Liver (tissue), 9 donors: ENCODE measurements around the gene AP5M1. TPM values are rescaled to one million over a fixed set of nuclear protein-coding genes. Genes with fewer than 3 reads are reported as not detected.
"Not testable (repeated sequence)": the region's sequence is repeated elsewhere in the genome, so short reads cannot be mapped to it uniquely, and the experiment has no call there.

Experiments used
- DNase-seq: peaks from one replicate; pipeline ENCODE4 v3.0.0-alpha.2; 2017; ENCODE audit warnings: low spot score
- H3K27ac ChIP-seq, 2 donors: one replicate each; pipeline ENCODE4 v1.7.0; 2013; ENCODE audit warnings: inconsistent platforms in 2 of 2, low read length in 2 of 2, control low read depth in 1 of 2, low read depth in 1 of 2, mild to moderate bottlenecking in 1 of 2
- H3K27me3 ChIP-seq, 4 donors: one replicate each; pipeline versions ENCODE4 v1.6.1 to v1.7.0; 2013; ENCODE audit warnings: low read length in 3 of 4, inconsistent platforms in 1 of 4, mild to moderate bottlenecking in 1 of 4, moderate library complexity in 1 of 4; ENCODE audit not compliant: control insufficient read depth in 4 of 4, insufficient read depth in 4 of 4
- H3K36me3 ChIP-seq, 4 donors: one replicate each; pipeline versions ENCODE4 v1.6.1 to v1.7.0; 2013; ENCODE audit warnings: low read length in 3 of 4, mild to moderate bottlenecking in 3 of 4, low read depth in 1 of 4, moderate library complexity in 1 of 4; ENCODE audit not compliant: control insufficient read depth in 4 of 4, insufficient read depth in 3 of 4
- H3K4me1 ChIP-seq, 4 donors: one replicate each; pipeline versions ENCODE4 v1.6.1 to v1.7.0; 2013; ENCODE audit warnings: low read length in 3 of 4, mild to moderate bottlenecking in 3 of 4, moderate library complexity in 1 of 4; ENCODE audit not compliant: control insufficient read depth in 4 of 4, insufficient read depth in 4 of 4
- H3K4me3 ChIP-seq, 3 donors: one replicate each; pipeline versions ENCODE4 v1.6.1 to v1.7.0; 2013; ENCODE audit warnings: low read length in 3 of 3, control low read depth in 1 of 3, low read depth in 1 of 3, mild to moderate bottlenecking in 1 of 3
- H3K9ac ChIP-seq, 2 donors: one replicate each; pipeline ENCODE4 v1.7.0; 2013; ENCODE audit warnings: low read length in 2 of 2, mild to moderate bottlenecking in 2 of 2, moderate library complexity in 2 of 2, control low read depth in 1 of 2, low read depth in 1 of 2
- H3K9me3 ChIP-seq, 4 donors: one replicate each; pipeline versions ENCODE4 v1.6.1 to v1.7.0; 2013; ENCODE audit warnings: low read length in 3 of 4; ENCODE audit not compliant: control insufficient read depth in 4 of 4
- EGR1 ChIP-seq, 2 donors: IDR thresholded peaks; 2 replicates each; pipeline ENCODE4 v1.6.1; 2016 to 2018; ENCODE audit warnings: antibody characterized with exemption in 2 of 2, low read depth in 2 of 2
- FOXA1 ChIP-seq: IDR thresholded peaks from 2 replicates; pipeline ENCODE4 v1.6.1; 2016; ENCODE audit warnings: antibody characterized with exemption
- FOXA2 ChIP-seq: IDR thresholded peaks from 2 replicates; pipeline ENCODE4 v1.6.1; 2016; ENCODE audit warnings: antibody characterized with exemption
- GABPA ChIP-seq, 2 donors: IDR thresholded peaks in 1 of 2; conservative IDR thresholded peaks in 1 of 2; 2 replicates each; pipeline ENCODE4 v1.6.1; 2016; ENCODE audit warnings: antibody characterized with exemption in 2 of 2, mild to moderate bottlenecking in 1 of 2, moderate library complexity in 1 of 2
- HNF4A ChIP-seq, 2 donors: conservative IDR thresholded peaks; 2 replicates each; pipeline ENCODE4 v1.6.1; 2016; ENCODE audit warnings: antibody characterized with exemption in 2 of 2, mild to moderate bottlenecking in 2 of 2
- HNF4G ChIP-seq: IDR thresholded peaks from 2 replicates; pipeline ENCODE4 v1.6.1; 2016; ENCODE audit warnings: antibody characterized with exemption
- JUND ChIP-seq, 2 donors: IDR thresholded peaks; 2 replicates each; pipeline ENCODE4 v1.6.1; 2016; ENCODE audit warnings: antibody characterized with exemption in 2 of 2
- NR2F2 ChIP-seq: IDR thresholded peaks from 2 replicates; pipeline ENCODE4 v1.6.1; 2016; ENCODE audit warnings: antibody characterized with exemption
- RAD21 ChIP-seq, 2 donors: IDR thresholded peaks; 2 replicates each; pipeline ENCODE4 v1.6.1; 2016; ENCODE audit warnings: antibody characterized with exemption in 2 of 2, mild to moderate bottlenecking in 2 of 2
- RXRA ChIP-seq, 2 donors: IDR thresholded peaks; 2 replicates each; pipeline ENCODE4 v1.6.1; 2017 to 2018; ENCODE audit warnings: antibody characterized with exemption in 2 of 2, mild to moderate bottlenecking in 1 of 2
- TAF1 ChIP-seq: conservative IDR thresholded peaks from 2 replicates; pipeline ENCODE4 v1.6.1; 2016; ENCODE audit warnings: antibody characterized with exemption, mild to moderate bottlenecking
- YY1 ChIP-seq: IDR thresholded peaks from 2 replicates; pipeline ENCODE4 v1.6.1; 2016; ENCODE audit warnings: antibody characterized with exemption, mild to moderate bottlenecking
- ZBTB33 ChIP-seq: IDR thresholded peaks from 2 replicates; pipeline ENCODE4 v1.6.1; 2016; ENCODE audit warnings: antibody characterized with exemption
- WGBS: extraction: QIAGEN DNeasy Blood & Tissue Kit; methylation state at CpG from one replicate; pipeline ENCODE4 v1.1.7; 2013; 5-methylcytosine and 5-hydroxymethylcytosine counted together
- polyA plus RNA-seq, 2 donors: library from polyadenylated mRNA; stranded (reverse) in 1 of 2; unstranded in 1 of 2; fragments of 200-250 nt in 1 of 2; fragments of >200 nt in 1 of 2; fragmentation: Nextera tagmentation in 1 of 2; extraction: Ambion mirVana in 1 of 2; gene quantifications; one replicate each; pipeline versions ENCODE4 v1.2.1 to v1.2.3, GENCODE V29; 2013 to 2015
- total RNA-seq, 2 donors: library from RNA; depleted of rRNA; stranded (reverse); fragments of >200 nt; gene quantifications; one replicate each; pipeline ENCODE4 v1.2.3, GENCODE V29; 2014
- TF ChIP-seq, protein P1 (sequence below): IDR thresholded peaks from 2 replicates; pipeline ENCODE4 v1.6.1; 2016; ENCODE audit warnings: antibody characterized with exemption
- TF ChIP-seq, protein P2 (sequence below): IDR thresholded peaks from 2 replicates; pipeline ENCODE4 v1.6.1; 2016; ENCODE audit warnings: antibody characterized with exemption
- TF ChIP-seq, protein P3 (sequence below): fragments of 150-350 bp; IDR thresholded peaks from 2 replicates; pipeline ENCODE4 v1.5.1; 2017; ENCODE audit warnings: improper control_type of control experiment, low read depth, low read length; ENCODE audit not compliant: missing input control
- donor health status: healthy.
- donor health status: healthy.
- donor health status: healthy.
- donor health status: healthy.
- donor health status: healthy.

AP5M1 gene
- total and polyA plus RNA-seq, 4 donors: 11.8 to 17.5 (median 14.5) TPM

GRCh38 chr14:57326253-57326652, 57.5 kb downstream of the AP5M1 start (continued):
- TF ChIP-seq EGR1 (IDR thresholded peaks at IDR 0.05; ENCODE audit: low read depth in 2 of 2) (no peak), RAD21 (IDR thresholded peaks at IDR 0.05) (no peak), FOXA2 (no peak), NR2F2 (no peak), HNF4A (conservative IDR thresholded peaks at IDR 0.05) (no peak), HNF4G (no peak), YY1 (no peak), TAF1 (no peak), GABPA (IDR thresholded peaks at IDR 0.05 in 1 of 2, conservative IDR thresholded peaks at IDR 0.05 in 1 of 2) (no peak)

DNA sequence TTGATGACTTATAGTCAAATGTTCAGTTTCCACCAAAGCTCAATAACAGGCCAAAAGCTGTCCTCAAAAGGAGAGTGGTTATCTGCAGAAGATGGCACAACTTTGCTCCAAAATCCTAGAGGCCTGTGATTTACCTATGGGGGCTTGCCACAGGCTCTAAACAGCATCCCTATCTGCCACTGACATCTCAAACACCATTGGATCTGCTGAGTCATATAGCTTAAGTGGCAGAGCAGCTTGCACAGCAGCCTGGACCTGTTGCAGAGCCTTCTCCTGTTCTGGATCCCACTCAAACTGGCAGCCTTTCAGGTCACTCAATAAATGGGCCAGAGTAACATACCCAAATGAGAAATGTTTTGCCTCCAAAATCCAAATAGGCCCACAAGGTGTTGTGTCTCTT, 61.1 kb downstream of the AP5M1 start:
- no peaks in the 10 kb centered on the region for H3K9me3 ChIP-seq
- H3K4me1 ChIP-seq: no peaks in the 10 kb centered on the region
- H3K36me3 ChIP-seq: no peaks in the 10 kb centered on the region
- no peaks in the 10 kb centered on the region for H3K27me3 ChIP-seq
- no peak overlapping the region for H3K27ac ChIP-seq
- H3K9ac ChIP-seq: no peak overlapping the region
- TF ChIP-seq FOXA2 (no peak), NR2F2 (no peak), TAF1 (no peak), YY1 (no peak), RXRA (IDR thresholded peaks at IDR 0.05) (no peak), JUND (IDR thresholded peaks at IDR 0.05) (no peak), HNF4G (no peak), ZBTB33 (no peak), FOXA1 (no peak), EGR1 (IDR thresholded peaks at IDR 0.05; ENCODE audit: low read depth in 2 of 2) (no peak)
- TF ChIP-seq, protein P1, sequence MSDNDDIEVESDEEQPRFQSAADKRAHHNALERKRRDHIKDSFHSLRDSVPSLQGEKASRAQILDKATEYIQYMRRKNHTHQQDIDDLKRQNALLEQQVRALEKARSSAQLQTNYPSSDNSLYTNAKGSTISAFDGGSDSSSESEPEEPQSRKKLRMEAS: no peak
- TF ChIP-seq, protein P2, sequence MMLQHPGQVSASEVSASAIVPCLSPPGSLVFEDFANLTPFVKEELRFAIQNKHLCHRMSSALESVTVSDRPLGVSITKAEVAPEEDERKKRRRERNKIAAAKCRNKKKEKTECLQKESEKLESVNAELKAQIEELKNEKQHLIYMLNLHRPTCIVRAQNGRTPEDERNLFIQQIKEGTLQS: no peak
- TF ChIP-seq, protein P3, sequence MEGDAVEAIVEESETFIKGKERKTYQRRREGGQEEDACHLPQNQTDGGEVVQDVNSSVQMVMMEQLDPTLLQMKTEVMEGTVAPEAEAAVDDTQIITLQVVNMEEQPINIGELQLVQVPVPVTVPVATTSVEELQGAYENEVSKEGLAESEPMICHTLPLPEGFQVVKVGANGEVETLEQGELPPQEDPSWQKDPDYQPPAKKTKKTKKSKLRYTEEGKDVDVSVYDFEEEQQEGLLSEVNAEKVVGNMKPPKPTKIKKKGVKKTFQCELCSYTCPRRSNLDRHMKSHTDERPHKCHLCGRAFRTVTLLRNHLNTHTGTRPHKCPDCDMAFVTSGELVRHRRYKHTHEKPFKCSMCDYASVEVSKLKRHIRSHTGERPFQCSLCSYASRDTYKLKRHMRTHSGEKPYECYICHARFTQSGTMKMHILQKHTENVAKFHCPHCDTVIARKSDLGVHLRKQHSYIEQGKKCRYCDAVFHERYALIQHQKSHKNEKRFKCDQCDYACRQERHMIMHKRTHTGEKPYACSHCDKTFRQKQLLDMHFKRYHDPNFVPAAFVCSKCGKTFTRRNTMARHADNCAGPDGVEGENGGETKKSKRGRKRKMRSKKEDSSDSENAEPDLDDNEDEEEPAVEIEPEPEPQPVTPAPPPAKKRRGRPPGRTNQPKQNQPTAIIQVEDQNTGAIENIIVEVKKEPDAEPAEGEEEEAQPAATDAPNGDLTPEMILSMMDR: no peak
- DNase-seq: no peak
- H3K4me3 ChIP-seq: no peak overlapping the region

DNA sequence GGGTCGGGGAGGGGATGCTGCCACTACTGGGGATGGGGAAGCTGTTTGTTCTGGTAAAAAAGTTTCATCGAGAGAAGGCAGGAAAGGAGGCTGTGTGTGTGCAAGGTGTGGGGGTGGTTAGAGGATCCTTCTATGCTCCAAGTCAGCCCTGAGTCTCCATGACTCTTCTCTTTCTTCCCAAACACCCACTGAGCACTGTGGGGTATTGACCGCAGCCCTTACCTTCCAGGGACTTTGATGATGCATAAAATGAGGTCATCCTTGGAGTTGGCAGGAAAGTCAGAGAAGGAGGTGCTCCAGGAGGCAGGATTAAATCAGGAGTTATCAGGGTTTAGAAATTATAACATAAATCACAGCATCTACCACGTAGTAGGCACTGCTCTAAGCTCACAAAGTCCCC, 63.7 kb downstream of the AP5M1 start:
- H3K27ac ChIP-seq, H3K9me3 ChIP-seq, H3K9ac ChIP-seq, H3K4me1 ChIP-seq, H3K4me3 ChIP-seq, DNase-seq, H3K36me3 ChIP-seq, H3K27me3 ChIP-seq: not testable (repeated sequence)
- 81% methylated on average over 3 of the region's 4 CpGs for WGBS

GRCh38 chr14:57333726-57334125, 65.0 kb downstream of the AP5M1 start:
- not testable (repeated sequence) for H3K36me3 ChIP-seq, H3K9me3 ChIP-seq, H3K27ac ChIP-seq, H3K4me3 ChIP-seq, DNase-seq, H3K9ac ChIP-seq, H3K4me1 ChIP-seq, H3K27me3 ChIP-seq
- 92% methylated on average over 29 of the region's 31 CpGs for WGBS

DNA sequence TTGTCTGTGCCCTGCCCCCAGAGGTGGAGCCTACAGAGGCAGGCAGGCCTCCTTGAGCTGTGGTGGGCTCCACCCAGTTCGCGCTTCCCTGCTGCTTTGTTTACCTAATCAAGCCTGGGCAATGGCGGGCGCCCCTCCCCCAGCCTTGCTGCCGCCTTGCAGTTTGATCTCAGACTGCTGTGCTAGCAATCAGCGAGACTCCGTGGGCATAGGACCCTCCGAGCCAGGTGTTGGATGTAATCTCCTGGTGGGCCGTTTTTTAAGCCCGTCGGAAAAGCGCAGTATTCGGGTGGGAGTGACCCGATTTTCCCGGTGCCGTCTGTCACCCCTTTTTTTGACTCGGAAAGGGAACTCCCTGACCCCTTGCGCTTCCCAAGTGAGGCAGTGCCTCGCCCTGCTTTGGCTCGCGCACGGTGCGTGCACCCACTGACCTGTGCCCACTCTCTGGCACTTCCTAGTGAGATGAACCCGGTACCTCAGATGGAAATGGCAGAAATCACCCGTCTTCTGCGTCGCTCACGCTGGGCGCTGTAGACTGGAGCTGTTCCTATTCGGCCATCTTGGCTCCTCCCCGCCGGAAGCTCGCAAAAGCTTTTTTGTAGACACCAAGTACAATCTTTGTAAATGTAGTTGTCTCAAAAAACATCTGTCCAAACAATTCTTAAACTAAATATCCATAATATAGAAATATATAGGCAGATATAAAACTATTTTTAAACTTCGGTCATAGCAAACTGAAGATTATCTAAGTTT, 75.0 kb downstream of the AP5M1 start:
- not testable (repeated sequence) for H3K9me3 ChIP-seq, H3K9ac ChIP-seq, H3K4me3 ChIP-seq, H3K36me3 ChIP-seq, H3K27me3 ChIP-seq, DNase-seq, H3K4me1 ChIP-seq, H3K27ac ChIP-seq
- WGBS: 73% methylated on average over 34 of the region's 34 CpGs
